Endothelial cell of umbilical vein (primary cell): Measurements from ENCODE around the gene RANBP1. TPM values are rescaled to one million over a fixed set of nuclear protein-coding genes. Genes with fewer than 3 reads are reported as not detected.

Experiments used
- BruUV-seq: library from RNA; stranded (reverse); fragments of 400-500 nt; replicated peaks from 2 replicates; lab custom pipeline; 2021; lab: Mats Ljungman, UMichigan
- CTCF ChIA-PET: fragments of 300-600, 350-600 bp; sonication (Branson Sonifier 250); formaldehyde crosslinking; loops from one replicate; lab custom pipeline; 2021; ENCODE audit warnings: antibody characterized with exemption, inconsistent platforms; lab: Charles Lee
- POLR2A ChIA-PET: fragments of 300-600, 350-600 bp; sonication (Branson Sonifier 250); formaldehyde crosslinking; loops from one replicate; lab custom pipeline; 2021; ENCODE audit warnings: antibody characterized with exemption, inconsistent platforms; lab: Charles Lee
- DNase-seq: peaks from one replicate; pipeline ENCODE4 v3.0.0-alpha.2; 2011; ENCODE audit warnings: low read depth, low spot score
- FAIRE-seq: peaks from 2 replicates; lab custom pipeline; 2011; peaks lifted over from hg19 to GRCh38; lab: Jason Lieb, UNC
- H2AFZ ChIP-seq: 2 replicates; pipeline ENCODE4 v1.6.0; 2012; ENCODE audit warnings: low read depth, low read length, control low read depth, inconsistent platforms
- H3K27ac ChIP-seq: 2 replicates; pipeline ENCODE4 v1.5.1; 2011; ENCODE audit warnings: low read depth, mild to moderate bottlenecking, control low read depth, low read length, moderate library complexity; ENCODE audit not compliant: insufficient read depth
- H3K27me3 ChIP-seq, 2 experiments: 2 replicates each; pipeline versions ENCODE4 v1.6.0 to v1.6.1; 2011; ENCODE audit warnings: low read length in 2 of 2, mixed read lengths in 1 of 2; ENCODE audit not compliant: control insufficient read depth in 2 of 2, insufficient read depth in 2 of 2
- H3K36me3 ChIP-seq, 2 experiments: 2 replicates in 1 of 2; 3 replicates in 1 of 2; pipeline ENCODE4 v1.5.1; 2011; ENCODE audit warnings: low read length in 2 of 2, mild to moderate bottlenecking in 1 of 2, moderate library complexity in 1 of 2; ENCODE audit not compliant: control insufficient read depth in 2 of 2, insufficient read depth in 2 of 2; ENCODE audit errors: extremely low read depth in 1 of 2
- H3K4me1 ChIP-seq: 3 replicates; pipeline ENCODE4 v1.5.1; 2011; ENCODE audit warnings: mild to moderate bottlenecking, low read length; ENCODE audit not compliant: control insufficient read depth, insufficient read depth; ENCODE audit errors: extremely low read depth
- H3K4me2 ChIP-seq: 2 replicates; pipeline ENCODE4 v1.6.1; 2011; ENCODE audit warnings: low read length, control low read depth, mixed read lengths; ENCODE audit not compliant: insufficient read depth
- H3K4me3 ChIP-seq, 3 experiments: fragments of 200-600 bp in 1 of 3; sonication (generic), shearing (Covaris generic) in 1 of 3; replicated peaks in 1 of 3; 2 replicates each; pipeline ENCODE4 v1.5.1; 2011 to 2016; ENCODE audit warnings: control low read depth in 3 of 3, low read length in 3 of 3, mild to moderate bottlenecking in 2 of 3, inconsistent platforms in 1 of 3, low read depth in 1 of 3, moderate library complexity in 1 of 3; ENCODE audit not compliant: insufficient read depth in 1 of 3
- H3K79me2 ChIP-seq: 2 replicates; pipeline ENCODE4 v1.6.0; 2012; ENCODE audit warnings: low read length, inconsistent platforms; ENCODE audit not compliant: control insufficient read depth, insufficient read depth
- H3K9ac ChIP-seq: replicated peaks from 2 replicates; pipeline ENCODE3; 2011; ENCODE audit warnings: low read length, control low read depth; ENCODE audit not compliant: insufficient read depth; ENCODE audit errors: extremely low read depth
- H3K9me1 ChIP-seq: replicated peaks from 3 replicates; pipeline ENCODE4 v1.6.0; 2011; ENCODE audit warnings: mild to moderate bottlenecking, low read length; ENCODE audit not compliant: control insufficient read depth, insufficient read depth; ENCODE audit errors: extremely low read depth
- H3K9me3 ChIP-seq: replicated peaks from 2 replicates; pipeline ENCODE4 v1.5.1; 2012; ENCODE audit warnings: low read length, inconsistent platforms; ENCODE audit not compliant: control insufficient read depth, insufficient read depth
- H4K20me1 ChIP-seq: replicated peaks from 2 replicates; pipeline ENCODE3; 2011; ENCODE audit warnings: mild to moderate bottlenecking, low read length; ENCODE audit not compliant: control insufficient read depth, insufficient read depth; ENCODE audit errors: extremely low read depth
- CTCF ChIP-seq, 2 donors: IDR thresholded peaks; 1 replicate in 1 of 2; 2 replicates in 1 of 2; pipeline ENCODE4 v1.5.1; 2011; ENCODE audit warnings: low read length in 2 of 2, mild to moderate bottlenecking in 2 of 2, moderate library complexity in 2 of 2, control low read depth in 1 of 2, inconsistent platforms in 1 of 2, low read depth in 1 of 2; ENCODE audit not compliant: insufficient read depth in 1 of 2; ENCODE audit errors: extremely low read depth in 1 of 2
- EZH2 ChIP-seq: IDR thresholded peaks from 2 replicates; pipeline ENCODE4 v1.6.1; 2012; ENCODE audit warnings: borderline replicate concordance, low read depth, mild to moderate bottlenecking, moderate library complexity, low read length, inconsistent platforms; ENCODE audit not compliant: severe bottlenecking
- FOS ChIP-seq: IDR thresholded peaks from 2 replicates; pipeline ENCODE4 v1.6.1; 2011; ENCODE audit warnings: mild to moderate bottlenecking, low read length, moderate library complexity, borderline replicate concordance; ENCODE audit not compliant: insufficient read depth
- GATA2 ChIP-seq: IDR thresholded peaks from 2 replicates; pipeline ENCODE4 v1.7.0; 2011; ENCODE audit warnings: low read depth, mild to moderate bottlenecking, moderate library complexity, mixed read lengths, low read length; ENCODE audit not compliant: insufficient read length, insufficient read depth
- JUN ChIP-seq: IDR thresholded peaks from 2 replicates; pipeline ENCODE4 v1.6.1; 2011; ENCODE audit warnings: borderline replicate concordance, low read depth; ENCODE audit not compliant: insufficient read length, insufficient read depth
- MAX ChIP-seq: IDR thresholded peaks from 2 replicates; pipeline ENCODE4 v1.6.1; 2011; ENCODE audit not compliant: insufficient read depth, insufficient read length
- MYC ChIP-seq: IDR thresholded peaks from one replicate; pipeline ENCODE4 v1.6.1; 2011; ENCODE audit warnings: mild to moderate bottlenecking, low read depth, low read length
- POLR2A ChIP-seq: IDR thresholded peaks from 2 replicates; pipeline ENCODE4 v1.6.1; 2012; ENCODE audit warnings: low read depth, mild to moderate bottlenecking, control low read depth, low read length
- POLR2AphosphoS5 ChIP-seq: IDR thresholded peaks from 2 replicates; pipeline ENCODE4 v1.6.1; 2012; ENCODE audit warnings: low read depth, mild to moderate bottlenecking, control low read depth, low read length, moderate library complexity; ENCODE audit not compliant: insufficient read depth
- dilution Hi-C: fragments of 300-500 bp; cut with MboI; formaldehyde crosslinking; loops from one replicate; pipeline ENCODE4 v1.15.0; 2019; ENCODE audit warnings: low sequenced_read_pairs; ENCODE audit not compliant: extremely low pct_ligation_motif_present
- intact Hi-C: fragments of 100-400 bp; cut with micrococcal nuclease; formaldehyde crosslinking; loops from one replicate; pipeline ENCODE4 v1.10.0; 2022
- polyA plus RNA-seq, 4 experiments: library from polyadenylated mRNA; depleted of rRNA in 3 of 4; stranded (reverse) in 3 of 4; unstranded in 1 of 4; fragments of >200 nt; gene quantifications; 2 replicates each; pipeline versions ENCODE4 v1.2.1 to v1.2.3, GENCODE V29; 2011 to 2012; ENCODE audit warnings: missing spikeins in 1 of 4
- total RNA-seq: library from RNA; stranded (reverse); gene quantifications from 2 replicates; pipeline ENCODE4 v1.2.3, GENCODE V29; 2021

RANBP1 gene
- total and polyA plus RNA-seq, 2 donors (not counting 3 experiments of a cell fraction or from before 2014, with no cell fraction given): 228 to 247 TPM

GRCh38 chr22:20172141-20172613 lies 56.3 kb downstream of the RANBP1 start:
- intact Hi-C loops: no loop called here
- no peak for DNase-seq
- Histone ChIP-seq H3K9ac (no peak overlapping the region), H3K4me2 (no peak overlapping the region), H3K27ac (no peak overlapping the region), H3K36me3 (no peaks in the 10 kb centered on the region), H4K20me1 (no peaks in the 10 kb centered on the region), H3K27me3 (no peaks in the 10 kb centered on the region), H3K9me1 (no peaks in the 10 kb centered on the region), H3K4me3 (no peak overlapping the region), H3K4me1 (no peaks in the 10 kb centered on the region), H2AFZ (no peak overlapping the region), H3K9me3 (no peaks in the 10 kb centered on the region), H3K79me2 (no peaks in the 10 kb centered on the region)
- dilution Hi-C loops: no loop called here
- FAIRE-seq: no peak
- no TSS peak for BruUV-seq
- ChIA-PET CTCF (no interaction called here), POLR2A (no interaction called here)
- TF ChIP-seq POLR2AphosphoS5: no peak
- TF ChIP-seq EZH2: no peak
- TF ChIP-seq POLR2A: no peak
- no peak for TF ChIP-seq GATA2
- TF ChIP-seq MYC: no peak
- TF ChIP-seq CTCF (IDR thresholded peaks at IDR 0.05; ENCODE audit: extremely low read depth in 1 of 2, insufficient read depth in 1 of 2, low read depth in 1 of 2, low read length in 2 of 2): no peak
- no peak for TF ChIP-seq MAX
- TF ChIP-seq FOS: no peak
- no peak for TF ChIP-seq JUN
